Measurements from ENCODE around the gene POLR2L.

DNA sequence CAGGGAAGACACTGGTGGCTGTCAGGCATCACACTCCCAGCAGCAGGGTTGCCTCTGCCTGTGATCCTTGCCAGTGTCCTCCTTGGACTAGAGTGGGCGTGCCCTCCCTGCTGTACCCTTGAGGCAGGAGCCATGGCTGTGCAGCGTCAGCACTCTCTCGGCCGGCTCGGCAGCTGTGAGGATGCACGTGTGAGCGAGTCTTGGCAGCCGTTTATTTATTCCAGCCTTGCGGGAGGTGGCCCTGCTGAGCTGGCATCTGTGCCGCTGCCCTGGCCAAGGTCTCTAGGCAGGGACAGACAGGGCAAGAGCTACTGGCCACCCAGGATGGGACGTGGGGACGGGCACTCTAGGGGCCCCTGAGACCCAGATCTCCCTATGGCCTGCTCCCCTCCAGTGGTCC lies 34.2 kb upstream of the POLR2L start:
- TF ChIP-seq POLR2A (IDR thresholded peaks at IDR 0.05; ENCODE audit: low read length) (no peak), GATA1 (IDR thresholded peaks at IDR 0.05; ENCODE audit: low read depth, low read length) (no peak)

Data from erythroblast (primary cell).